Activated T-cell treated with anti-CD3 and anti-CD28 coated beads, Interleukin-2, amount 50 U/mL, for 1 hour (primary cell): ENCODE measurements around the gene NEAT1.

ENCODE experiments used
- DNase-seq: peaks from one replicate; pipeline ENCODE4 v3.0.0-alpha.2; 2020

The NEAT1 gene

GRCh38 chr11:65424205-65425104 lies 1.9 kb downstream of the NEAT1 start:
- DNase-seq, result peak; percentile 77

DNA sequence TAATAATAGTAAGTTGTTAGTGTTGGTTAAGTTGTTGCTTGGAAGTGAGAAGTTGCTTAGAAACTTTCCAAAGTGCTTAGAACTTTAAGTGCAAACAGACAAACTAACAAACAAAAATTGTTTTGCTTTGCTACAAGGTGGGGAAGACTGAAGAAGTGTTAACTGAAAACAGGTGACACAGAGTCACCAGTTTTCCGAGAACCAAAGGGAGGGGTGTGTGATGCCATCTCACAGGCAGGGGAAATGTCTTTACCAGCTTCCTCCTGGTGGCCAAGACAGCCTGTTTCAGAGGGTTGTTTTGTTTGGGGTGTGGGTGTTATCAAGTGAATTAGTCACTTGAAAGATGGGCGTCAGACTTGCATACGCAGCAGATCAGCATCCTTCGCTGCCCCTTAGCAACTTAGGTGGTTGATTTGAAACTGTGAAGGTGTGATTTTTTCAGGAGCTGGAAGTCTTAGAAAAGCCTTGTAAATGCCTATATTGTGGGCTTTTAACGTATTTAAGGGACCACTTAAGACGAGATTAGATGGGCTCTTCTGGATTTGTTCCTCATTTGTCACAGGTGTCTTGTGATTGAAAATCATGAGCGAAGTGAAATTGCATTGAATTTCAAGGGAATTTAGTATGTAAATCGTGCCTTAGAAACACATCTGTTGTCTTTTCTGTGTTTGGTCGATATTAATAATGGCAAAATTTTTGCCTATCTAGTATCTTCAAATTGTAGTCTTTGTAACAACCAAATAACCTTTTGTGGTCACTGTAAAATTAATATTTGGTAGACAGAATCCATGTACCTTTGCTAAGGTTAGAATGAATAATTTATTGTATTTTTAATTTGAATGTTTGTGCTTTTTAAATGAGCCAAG lies 2.7 kb downstream of the NEAT1 start:
- DNase-seq, result peak; percentile 74

DNA sequence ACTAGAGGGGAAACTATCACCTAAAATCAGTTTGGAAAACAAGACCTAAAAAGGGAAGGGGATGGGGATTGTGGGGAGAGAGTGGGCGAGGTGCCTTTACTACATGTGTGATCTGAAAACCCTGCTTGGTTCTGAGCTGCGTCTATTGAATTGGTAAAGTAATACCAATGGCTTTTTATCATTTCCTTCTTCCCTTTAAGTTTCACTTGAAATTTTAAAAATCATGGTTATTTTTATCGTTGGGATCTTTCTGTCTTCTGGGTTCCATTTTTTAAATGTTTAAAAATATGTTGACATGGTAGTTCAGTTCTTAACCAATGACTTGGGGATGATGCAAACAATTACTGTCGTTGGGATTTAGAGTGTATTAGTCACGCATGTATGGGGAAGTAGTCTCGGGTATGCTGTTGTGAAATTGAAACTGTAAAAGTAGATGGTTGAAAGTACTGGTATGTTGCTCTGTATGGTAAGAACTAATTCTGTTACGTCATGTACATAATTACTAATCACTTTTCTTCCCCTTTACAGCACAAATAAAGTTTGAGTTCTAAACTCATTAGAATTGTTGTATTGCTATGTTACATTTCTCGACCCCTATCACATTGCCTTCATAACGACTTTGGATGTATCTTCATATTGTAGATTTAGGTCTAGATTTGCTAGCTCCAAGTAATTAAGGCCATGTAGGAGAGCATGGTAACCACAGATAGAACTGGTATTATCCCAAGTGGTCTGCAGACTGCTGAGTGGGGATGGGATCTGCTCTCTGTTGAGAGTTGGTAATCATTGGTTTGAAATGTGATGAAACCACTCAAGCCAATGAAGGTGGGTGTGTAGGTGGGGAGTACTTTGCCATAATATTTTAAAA lies 3.6 kb downstream of the NEAT1 start:
- no peak for DNase-seq

GRCh38 chr11:65426839-65427690 lies 4.5 kb downstream of the NEAT1 start:
- DNase-seq, result peak; percentile 63

GRCh38 chr11:65427691-65428577 lies 5.3 kb downstream of the NEAT1 start:
- DNase-seq, result peak; percentile 60

DNA sequence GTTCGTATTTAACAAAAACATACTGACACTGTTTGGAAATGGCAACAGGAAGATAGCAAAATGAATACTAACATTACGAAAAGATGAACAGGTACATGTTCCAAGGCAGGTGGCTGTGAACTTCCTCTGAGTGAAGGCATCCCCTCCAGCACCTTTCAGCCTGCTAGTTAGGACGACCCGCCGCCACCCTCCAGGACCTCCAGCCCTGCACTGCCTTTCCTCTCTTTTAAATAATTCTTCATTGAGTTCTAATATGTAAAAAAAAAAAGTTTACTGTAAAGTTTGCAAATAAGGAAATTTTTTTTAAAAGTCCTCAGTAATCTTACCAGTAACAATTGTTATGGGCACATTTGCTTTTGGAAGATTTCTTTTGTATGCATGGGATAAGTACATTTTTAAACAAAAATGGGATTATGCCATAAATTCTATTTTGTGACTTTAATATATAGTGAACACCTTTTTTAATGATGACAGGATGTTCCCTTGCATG lies 6.0 kb downstream of the NEAT1 start:
- no peak for DNase-seq

- no peak for DNase-seq
Measured at GRCh38 chr11:65429068-65429681, 6.6 kb downstream of the NEAT1 start.

GRCh38 chr11:65429724-65430405 lies 7.3 kb downstream of the NEAT1 start:
- peak; percentile 54 for DNase-seq

GRCh38 chr11:65430406-65431217 lies 8.0 kb downstream of the NEAT1 start:
- DNase-seq, result no peak

DNA sequence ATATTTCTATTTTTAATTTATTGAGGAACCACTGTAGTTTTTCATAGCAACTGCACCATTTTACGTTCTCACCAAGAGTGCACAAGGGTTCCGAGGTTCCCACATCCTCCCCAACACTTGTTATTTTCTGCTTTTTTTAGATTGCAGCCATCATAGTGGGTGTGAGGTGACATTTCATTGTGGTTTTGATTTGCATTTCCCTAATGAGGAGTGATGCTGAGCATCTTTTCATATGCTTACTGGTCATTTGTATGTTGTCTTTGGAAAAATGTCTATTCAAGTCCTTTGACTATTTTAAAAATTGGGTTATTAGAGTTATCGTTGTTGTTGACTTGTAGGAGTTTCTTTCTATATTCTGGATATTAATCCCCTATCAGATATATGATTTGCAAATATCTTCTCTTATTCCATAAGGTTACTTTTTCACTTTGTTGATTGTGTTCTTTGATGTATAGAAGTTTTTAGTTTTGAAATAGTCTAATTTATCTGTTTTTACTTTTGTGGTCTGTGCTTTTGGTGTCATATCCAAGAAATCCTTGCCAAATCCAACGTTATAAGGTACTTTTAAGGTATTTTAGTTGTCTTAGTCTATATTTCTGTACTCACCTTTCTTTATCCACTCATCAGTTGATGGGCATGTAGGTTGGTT lies 9.0 kb downstream of the NEAT1 start:
- DNase-seq, result no peak

GRCh38 chr11:65432100-65432650 lies 9.6 kb downstream of the NEAT1 start:
- DNase-seq, result no peak

- DNase-seq, result no peak
Measured at GRCh38 chr11:65432686-65433582, 10.3 kb downstream of the NEAT1 start.

DNA sequence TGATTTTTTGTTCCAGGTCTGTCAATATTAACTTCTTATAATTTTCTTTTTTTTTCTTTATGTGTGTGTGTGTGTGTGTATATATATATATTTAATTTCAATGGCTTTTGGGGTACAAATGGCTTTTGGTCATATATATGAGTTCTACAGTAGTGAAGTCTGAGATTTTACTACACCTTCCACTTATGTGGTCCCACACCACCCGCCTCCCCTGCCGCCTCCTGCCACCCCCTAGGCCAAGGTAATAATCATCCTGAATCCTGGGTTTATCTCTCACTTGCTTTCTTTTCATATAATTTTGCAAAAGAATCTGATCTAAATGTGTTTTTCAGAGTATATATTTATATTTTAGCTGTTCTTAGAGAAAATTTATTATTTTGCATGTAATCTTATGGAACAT lies 11.1 kb downstream of the NEAT1 start:
- no peak for DNase-seq

DNA sequence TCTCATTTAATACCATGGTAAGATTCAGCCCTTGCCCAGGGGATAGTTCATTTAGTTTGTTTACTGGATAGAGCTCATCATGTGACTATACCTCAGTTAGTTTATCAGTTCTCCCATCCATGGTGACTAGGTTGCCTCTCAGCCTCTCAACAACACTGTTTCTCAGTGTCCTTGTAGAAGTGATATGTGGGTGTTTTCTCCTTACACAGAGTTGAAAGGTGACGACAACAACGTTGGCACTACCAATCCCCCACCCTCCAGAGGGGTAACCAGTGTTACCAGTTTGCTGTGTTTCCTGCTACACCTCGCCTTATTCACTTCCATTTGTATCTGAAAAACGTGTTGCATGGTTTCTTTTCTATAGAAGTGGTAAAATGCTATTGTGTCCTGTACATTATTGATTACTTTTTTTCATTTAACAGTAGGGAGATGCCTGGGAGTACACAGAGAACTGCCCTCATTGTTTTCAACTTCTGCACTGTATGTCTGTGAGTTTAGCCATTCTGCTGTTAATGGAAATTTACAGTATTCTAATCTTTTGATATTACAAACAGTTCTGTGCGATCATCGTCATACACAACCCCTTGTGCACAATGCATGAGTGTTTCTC lies 11.6 kb downstream of the NEAT1 start:
- DNase-seq, result no peak

- DNase-seq, result no peak
Measured at GRCh38 chr11:65434667-65435410, 12.2 kb downstream of the NEAT1 start.
